Neural crest cell (in vitro differentiated cells): ENCODE data around the gene RAB9A. TPM values are rescaled to one million over a fixed set of nuclear protein-coding genes. Genes with fewer than 3 reads are reported as not detected.

ENCODE experiments used
- DNase-seq: peaks from one replicate; pipeline ENCODE4 v3.0.0; 2021; ENCODE audit warnings: low read depth, mixed read lengths, low spot score
- H3K27ac Mint-ChIP-seq: one replicate; pipeline ENCODE4 v1.8.0; 2021; ENCODE audit warnings: mild to moderate bottlenecking, mixed read lengths; ENCODE audit not compliant: unreplicated experiment
- H3K27me3 Mint-ChIP-seq: 2 replicates; pipeline ENCODE4 v1.8.0; 2021; ENCODE audit warnings: low read depth, mild to moderate bottlenecking, mixed read lengths
- H3K36me3 Mint-ChIP-seq: 2 replicates; pipeline ENCODE4 v1.8.0; 2021; ENCODE audit warnings: low read depth, mild to moderate bottlenecking, mixed read lengths
- H3K4me1 Mint-ChIP-seq: 2 replicates; pipeline ENCODE4 v1.8.0; 2021; ENCODE audit warnings: mixed read lengths
- H3K4me3 Mint-ChIP-seq: one replicate; pipeline ENCODE4 v1.8.0; 2021; ENCODE audit warnings: mild to moderate bottlenecking, mixed read lengths
- H3K9me3 Mint-ChIP-seq: 2 replicates; pipeline ENCODE4 v1.8.0; 2021; ENCODE audit warnings: mixed read lengths
- CTCF ChIP-seq: fragments of 200-600 bp; sonication (generic); conservative IDR thresholded peaks from 2 replicates; pipeline ENCODE4 v1.5.0; 2021; ENCODE audit warnings: antibody characterized with exemption, mild to moderate bottlenecking
- total RNA-seq: library from RNA; stranded (reverse); gene quantifications from 2 replicates; pipeline ENCODE4 v1.2.1, GENCODE V29; 2021

RAB9A gene
- total RNA-seq, 1 donor from 2014 or later, result 11.6 TPM

GRCh38 chrX:13716455-13716854 is 27.5 kb downstream of the RAB9A start:
- DNase-seq, result no peak
- peaks cover 20% of the 10 kb centered on the region for H3K36me3 Mint-ChIP-seq
- no peak for TF ChIP-seq CTCF
- peaks cover 10% of the 10 kb centered on the region for H3K4me1 Mint-ChIP-seq
- peaks cover 7% of the 10 kb centered on the region for H3K9me3 Mint-ChIP-seq
- H3K27ac Mint-ChIP-seq, result no peak overlapping the region
- no peak overlapping the region for H3K4me3 Mint-ChIP-seq
- H3K27me3 Mint-ChIP-seq, result no peaks in the 10 kb centered on the region

- no peak for TF ChIP-seq CTCF
- Mint-ChIP-seq H3K36me3 (peaks cover 15% of the 10 kb centered on the region), H3K27ac (peak overlapping the region; percentile 43), H3K4me3 (no peak overlapping the region), H3K4me1 (peaks cover 12% of the 10 kb centered on the region), H3K27me3 (no peaks in the 10 kb centered on the region), H3K9me3 (peaks cover 5% of the 10 kb centered on the region)
- no peak for DNase-seq
Measured at GRCh38 chrX:13716905-13717304, 28.0 kb downstream of the RAB9A start.

- Mint-ChIP-seq H3K27ac (peak overlapping the region; percentile 75), H3K9me3 (peaks cover 7% of the 10 kb centered on the region), H3K4me1 (peaks cover 18% of the 10 kb centered on the region), H3K27me3 (no peaks in the 10 kb centered on the region), H3K36me3 (peaks cover 15% of the 10 kb centered on the region), H3K4me3 (peak overlapping the region; percentile 11)
- no peak for TF ChIP-seq CTCF
- no peak for DNase-seq
Measured at GRCh38 chrX:13717700-13718472, 29.0 kb downstream of the RAB9A start.

GRCh38 chrX:13719192-13719856 is 30.4 kb downstream of the RAB9A start:
- Mint-ChIP-seq H3K9me3 (peaks cover 12% of the 10 kb centered on the region), H3K4me3 (no peak overlapping the region), H3K27ac (no peak overlapping the region), H3K36me3 (peaks cover 23% of the 10 kb centered on the region), H3K27me3 (no peaks in the 10 kb centered on the region), H3K4me1 (peaks cover 18% of the 10 kb centered on the region)
- no peak for DNase-seq
- no peak for TF ChIP-seq CTCF

- Mint-ChIP-seq H3K27ac (no peak overlapping the region), H3K9me3 (peaks cover 10% of the 10 kb centered on the region), H3K27me3 (no peaks in the 10 kb centered on the region), H3K36me3 (peaks cover 25% of the 10 kb centered on the region), H3K4me1 (peaks cover 18% of the 10 kb centered on the region), H3K4me3 (no peak overlapping the region)
- DNase-seq, result no peak
- no peak for TF ChIP-seq CTCF
Measured at GRCh38 chrX:13721371-13721770, 32.4 kb downstream of the RAB9A start.
